Keratinocyte (primary cell): Measurements from ENCODE around the gene GRWD1. TPM values are rescaled to one million over a fixed set of nuclear protein-coding genes. Genes with fewer than 3 reads are reported as not detected.

Source experiments
- DNase-seq: peaks from one replicate; pipeline ENCODE4 v3.0.0-alpha.2; 2011; ENCODE audit warnings: low read depth, missing footprints, low spot score
- FAIRE-seq: peaks from 2 replicates; lab custom pipeline; 2011; peaks lifted over from hg19 to GRCh38; lab: Jason Lieb, UNC
- H2AFZ ChIP-seq: 2 replicates; pipeline ENCODE4 v1.6.0; 2012; ENCODE audit warnings: low read length, control low read depth, inconsistent platforms; ENCODE audit not compliant: control insufficient read depth
- H3K27ac ChIP-seq: 2 replicates; pipeline ENCODE4 v1.5.1; 2011; ENCODE audit warnings: low read length; ENCODE audit not compliant: control insufficient read depth, insufficient read depth
- H3K27me3 ChIP-seq: 3 replicates; pipeline ENCODE4 v1.6.0; 2011; ENCODE audit warnings: low read length; ENCODE audit not compliant: control insufficient read depth, insufficient read depth; ENCODE audit errors: extremely low read depth
- H3K36me3 ChIP-seq, 2 experiments: 2 replicates in 1 of 2; 3 replicates in 1 of 2; pipeline ENCODE4 v1.5.1; 2011; ENCODE audit warnings: low read length in 2 of 2, mild to moderate bottlenecking in 1 of 2; ENCODE audit not compliant: control insufficient read depth in 2 of 2, insufficient read depth in 2 of 2; ENCODE audit errors: extremely low read depth in 1 of 2
- H3K4me1 ChIP-seq: 3 replicates; pipeline ENCODE4 v1.5.1; 2011; ENCODE audit warnings: low read length; ENCODE audit not compliant: control insufficient read depth, insufficient read depth; ENCODE audit errors: extremely low read depth
- H3K4me2 ChIP-seq: 3 replicates; pipeline ENCODE4 v1.6.0; 2011; ENCODE audit warnings: low read depth, low read length; ENCODE audit not compliant: control insufficient read depth, insufficient read depth; ENCODE audit errors: extremely low read depth
- H3K4me3 ChIP-seq, 3 experiments: fragments of 200-600 bp in 1 of 3; sonication (generic) in 1 of 3; 2 replicates in 2 of 3; 3 replicates in 1 of 3; pipeline ENCODE4 v1.5.1; 2011 to 2016; ENCODE audit warnings: low read length in 3 of 3, mild to moderate bottlenecking in 3 of 3, control low read depth in 2 of 3, inconsistent platforms in 1 of 3, low read depth in 1 of 3, mixed read lengths in 1 of 3, mixed run types in 1 of 3, moderate library complexity in 1 of 3; ENCODE audit not compliant: control insufficient read depth in 2 of 3, insufficient read depth in 2 of 3; ENCODE audit errors: extremely low read depth in 1 of 3
- H3K79me2 ChIP-seq: 2 replicates; pipeline ENCODE4 v1.6.0; 2012; ENCODE audit warnings: low read length; ENCODE audit not compliant: control insufficient read depth, insufficient read depth
- H3K9ac ChIP-seq: 3 replicates; pipeline ENCODE4 v1.6.0; 2011; ENCODE audit warnings: low read length; ENCODE audit not compliant: control insufficient read depth, insufficient read depth; ENCODE audit errors: extremely low read depth
- H3K9me1 ChIP-seq: 3 replicates; pipeline ENCODE4 v1.6.0; 2011; ENCODE audit warnings: low read length; ENCODE audit not compliant: control insufficient read depth, insufficient read depth; ENCODE audit errors: extremely low read depth
- H3K9me3 ChIP-seq: 2 replicates; pipeline ENCODE4 v1.5.1; 2012; ENCODE audit warnings: low read depth, low read length; ENCODE audit not compliant: control insufficient read depth
- H4K20me1 ChIP-seq: 3 replicates; pipeline ENCODE4 v1.6.0; 2011; ENCODE audit warnings: low read length; ENCODE audit not compliant: control insufficient read depth, insufficient read depth; ENCODE audit errors: extremely low read depth
- CTCF ChIP-seq, 3 experiments: IDR thresholded peaks in 1 of 3; conservative IDR thresholded peaks in 1 of 3; optimal IDR thresholded peaks in 1 of 3; 2 replicates in 2 of 3; 3 replicates in 1 of 3; pipeline versions ENCODE3 to v1.5.1; 2011; ENCODE audit warnings: low read length in 3 of 3, mild to moderate bottlenecking in 3 of 3, moderate library complexity in 2 of 3, control low read depth in 1 of 3, inconsistent platforms in 1 of 3; ENCODE audit not compliant: insufficient read depth in 2 of 3; ENCODE audit errors: extremely low read depth in 1 of 3
- EZH2 ChIP-seq: IDR thresholded peaks from one replicate; pipeline ENCODE4 v1.6.1; 2012; ENCODE audit warnings: inconsistent platforms, mild to moderate bottlenecking, low read length, moderate library complexity
- dilution Hi-C: fragments of 300-500 bp; cut with MboI; formaldehyde crosslinking; loops from one replicate; pipeline ENCODE4 v1.7.0; 2020; ENCODE audit warnings: low sequenced_read_pairs; ENCODE audit not compliant: extremely low pct_ligation_motif_present
- polyA plus RNA-seq, 5 experiments: library from polyadenylated mRNA; depleted of rRNA in 3 of 5; stranded (reverse) in 3 of 5; stranded (forward) in 1 of 5; unstranded in 1 of 5; fragments of >200 nt; gene quantifications; 1 replicate in 1 of 5; 2 replicates in 3 of 5; 3 replicates in 1 of 5; pipeline versions ENCODE4 v1.2.1 to v1.2.3, GENCODE V29; 2011 to 2012; ENCODE audit warnings: missing spikeins in 2 of 5, low read depth in 1 of 5, low replicate concordance in 1 of 5

GRWD1 gene
- polyA plus RNA-seq, 1 donor (not counting 4 experiments of a cell fraction or from before 2014, with no cell fraction given) = 26.1 TPM

GRCh38 chr19:48495396-48495795 is 49.6 kb downstream of the GRWD1 start:
- Histone ChIP-seq H3K4me3 (no peak overlapping the region), H3K4me1 (peaks cover 11% of the 10 kb centered on the region), H3K9ac (no peak overlapping the region), H3K9me3 (no peaks in the 10 kb centered on the region), H3K27me3 (peaks cover 6% of the 10 kb centered on the region), H3K36me3 (no peaks in the 10 kb centered on the region), H3K4me2 (no peak overlapping the region), H4K20me1 (no peaks in the 10 kb centered on the region), H3K79me2 (no peaks in the 10 kb centered on the region), H3K27ac (no peak overlapping the region), H2AFZ (no peak overlapping the region), H3K9me1 (no peaks in the 10 kb centered on the region)
- no peak for DNase-seq
- no peak for FAIRE-seq
- TF ChIP-seq CTCF (optimal IDR thresholded peaks at IDR 0.05 in 1 of 3, IDR thresholded peaks at IDR 0.05 in 1 of 3, conservative IDR thresholded peaks at IDR 0.05 in 1 of 3; ENCODE audit: extremely low read depth in 1 of 3, insufficient read depth in 2 of 3, low read length in 3 of 3) (no peak), EZH2 (no peak)
- dilution Hi-C loops = no loop called here

- Histone ChIP-seq H3K36me3 (no peaks in the 10 kb centered on the region), H3K4me2 (no peak overlapping the region), H3K27me3 (peaks cover 6% of the 10 kb centered on the region), H3K4me3 (no peak overlapping the region), H2AFZ (no peak overlapping the region), H3K9ac (no peak overlapping the region), H3K27ac (no peak overlapping the region), H3K9me1 (no peaks in the 10 kb centered on the region), H3K4me1 (peaks cover 21% of the 10 kb centered on the region), H3K79me2 (no peaks in the 10 kb centered on the region), H4K20me1 (no peaks in the 10 kb centered on the region), H3K9me3 (no peaks in the 10 kb centered on the region)
- no peak for DNase-seq
- no peak for FAIRE-seq
- TF ChIP-seq CTCF (optimal IDR thresholded peaks at IDR 0.05 in 1 of 3, IDR thresholded peaks at IDR 0.05 in 1 of 3, conservative IDR thresholded peaks at IDR 0.05 in 1 of 3; ENCODE audit: extremely low read depth in 1 of 3, insufficient read depth in 2 of 3, low read length in 3 of 3) (no peak), EZH2 (no peak)
- dilution Hi-C loops = no loop called here
Measured at GRCh38 chr19:48496959-48497727, 51.4 kb downstream of the GRWD1 start.
